AG09319 (cell line): ENCODE data around the gene SOX15.

Source experiments
- DNase-seq: peaks from one replicate; pipeline ENCODE4 v3.0.0-alpha.2; 2010; ENCODE audit warnings: low read depth; ENCODE audit errors: extremely low read depth
- CTCF ChIP-seq: IDR thresholded peaks from 2 replicates; pipeline ENCODE4 v1.5.1; 2011; ENCODE audit warnings: low read depth, mild to moderate bottlenecking, inconsistent platforms, low read length, moderate library complexity

SOX15 gene

GRCh38 chr17:7563115-7563869 lies 26.6 kb downstream of the SOX15 start:
- no peak for DNase-seq
- TF ChIP-seq CTCF = no peak

- no peak for DNase-seq
- no peak for TF ChIP-seq CTCF
Measured at GRCh38 chr17:7562208-7562605, 27.7 kb downstream of the SOX15 start.

- TF ChIP-seq CTCF = no peak
- peak; percentile 73 for DNase-seq
Measured at GRCh38 chr17:7561589-7562207, 28.2 kb downstream of the SOX15 start, which contains the start of gene SENP3. TSS of gene SENP3 (plus strand) at chr17:7561919. CDS start at chr17:7563077, 1,158 bp downstream.

GRCh38 chr17:7561028-7561575 lies 28.8 kb downstream of the SOX15 start:
- peak; percentile 90 for TF ChIP-seq CTCF
- DNase-seq = peak; percentile 50

GRCh38 chr17:7560172-7561027 lies 29.5 kb downstream of the SOX15 start:
- TF ChIP-seq CTCF = peak; percentile 66
- no peak for DNase-seq

GRCh38 chr17:7559320-7560171 lies 30.3 kb downstream of the SOX15 start:
- no peak for TF ChIP-seq CTCF
- DNase-seq = no peak
